HepG2 (cell line): ENCODE results near the gene KIAA0232. TPM values are rescaled to one million over a fixed set of nuclear protein-coding genes. Genes with fewer than 3 reads are reported as not detected.

Experiments
- ATAC-seq: fragments of 200-7000 bp; cut with Tn5 transposase; 3 replicates; pipeline ENCODE4 v1.9.1; 2020; ENCODE audit warnings: mild to moderate bottlenecking, moderate library complexity
- BruUV-seq: library from RNA; stranded (reverse); fragments of 400-500 nt; replicated peaks from 2 replicates; lab custom pipeline; 2021; lab: Mats Ljungman, UMichigan
- CTCF ChIA-PET: fragments of 300-600 bp; formaldehyde crosslinking; extraction: SDS; loops from one replicate; lab custom pipeline; 2021; ENCODE audit warnings: low total read pairs, inconsistent platforms, low intra/inter-chr PET ratio; lab: Yijun Ruan, JAX
- POLR2A ChIA-PET: fragments of 350-600 bp; sonication (Branson Sonifier 250); formaldehyde crosslinking; loops from one replicate; lab custom pipeline; 2020; ENCODE audit warnings: antibody characterized with exemption, inconsistent platforms; lab: Yijun Ruan, JAX
- DNase-seq: peaks from one replicate; pipeline ENCODE4 v3.0.0-alpha.2; 2015; ENCODE audit warnings: low spot score
- FAIRE-seq: peaks from 3 replicates; lab custom pipeline; 2011; peaks lifted over from hg19 to GRCh38; lab: Jason Lieb, UNC
- H2AFZ ChIP-seq: one replicate; pipeline ENCODE4 v1.6.1; 2011; ENCODE audit warnings: low read length, inconsistent platforms
- H3K27ac ChIP-seq: fragments of 300-600 bp; 3 replicates; pipeline ENCODE4 v1.8.0; 2011; ENCODE audit warnings: mixed run types, mild to moderate bottlenecking, mixed read lengths, low read length, inconsistent platforms; ENCODE audit not compliant: insufficient read depth; ENCODE audit errors: extremely low read length
- H3K27me3 ChIP-seq, 2 experiments: fragments of 200-600 bp in 1 of 2; 2 replicates in 1 of 2; 3 replicates in 1 of 2; pipeline versions ENCODE4 v1.6.0 to v1.8.0; 2011; ENCODE audit warnings: low read length in 2 of 2, mild to moderate bottlenecking in 2 of 2, moderate library complexity in 2 of 2, inconsistent platforms in 1 of 2; ENCODE audit not compliant: insufficient read depth in 2 of 2, control insufficient read depth in 1 of 2
- H3K36me3 ChIP-seq, 2 experiments: fragments of 200-600 bp in 1 of 2; replicated peaks in 1 of 2; 2 replicates in 1 of 2; 3 replicates in 1 of 2; pipeline versions ENCODE4 v1.5.1 to v1.8.0; 2011; ENCODE audit warnings: low read length in 2 of 2, inconsistent platforms in 1 of 2; ENCODE audit not compliant: insufficient read depth in 2 of 2, control insufficient read depth in 1 of 2
- H3K4me1 ChIP-seq: 2 replicates; pipeline ENCODE4 v1.5.1; 2012; ENCODE audit warnings: low read length, inconsistent platforms; ENCODE audit not compliant: insufficient read depth
- H3K4me2 ChIP-seq: 2 replicates; pipeline ENCODE4 v1.6.0; 2011; ENCODE audit warnings: low read depth, low read length, inconsistent platforms
- H3K4me3 ChIP-seq, 3 experiments: fragments of 200-600 bp in 1 of 3; sonication (generic), shearing (Covaris generic) in 1 of 3; replicated peaks in 1 of 3; 2 replicates each; pipeline ENCODE4 v1.5.1; 2011 to 2016; ENCODE audit warnings: low read length in 3 of 3, inconsistent platforms in 2 of 3, low read depth in 2 of 3, mild to moderate bottlenecking in 2 of 3, control low read depth in 1 of 3, mixed read lengths in 1 of 3; ENCODE audit not compliant: insufficient read depth in 1 of 3
- H3K79me2 ChIP-seq: one replicate; pipeline ENCODE4 v1.6.1; 2011; ENCODE audit warnings: low read length, inconsistent platforms; ENCODE audit not compliant: insufficient read depth
- H3K9ac ChIP-seq: 2 replicates; pipeline ENCODE4 v1.6.0; 2011; ENCODE audit warnings: mild to moderate bottlenecking, low read depth, low read length, inconsistent platforms; ENCODE audit not compliant: insufficient read depth
- H3K9me3 ChIP-seq: 2 replicates; pipeline ENCODE4 v1.5.1; 2012; ENCODE audit warnings: mild to moderate bottlenecking, low read length
- H4K20me1 ChIP-seq: 2 replicates; pipeline ENCODE4 v1.6.0; 2011; ENCODE audit warnings: inconsistent platforms, mild to moderate bottlenecking, low read length, moderate library complexity; ENCODE audit not compliant: insufficient read depth
- CAMTA2 ChIP-seq: sonication (generic); formaldehyde crosslinking; IDR thresholded peaks from 2 replicates; pipeline ENCODE4 v1.4.0; 2020; ENCODE audit warnings: mild to moderate bottlenecking, missing genetic modification reagents, borderline replicate concordance
- MTA3 ChIP-seq: sonication (generic); formaldehyde crosslinking; IDR thresholded peaks from 2 replicates; pipeline ENCODE4 v1.4.0; 2020; ENCODE audit warnings: missing genetic modification reagents
- NFYC ChIP-seq: IDR thresholded peaks from 2 replicates; pipeline ENCODE4 v1.6.1; 2016; ENCODE audit warnings: missing genetic modification reagents, missing compliant biosample characterization
- REPIN1 ChIP-seq: sonication (generic); formaldehyde crosslinking; IDR thresholded peaks from 2 replicates; pipeline ENCODE4 v1.8.0; 2022; ENCODE audit warnings: missing genetic modification reagents, low read depth, mild to moderate bottlenecking, borderline replicate concordance
- SALL2 ChIP-seq: sonication (generic); formaldehyde crosslinking; IDR thresholded peaks from 2 replicates; pipeline ENCODE4 v1.8.1; 2023; ENCODE audit warnings: mild to moderate bottlenecking, missing genetic modification reagents, inconsistent platforms
- SNAI1 ChIP-seq: sonication (generic); formaldehyde crosslinking; IDR thresholded peaks from 2 replicates; pipeline ENCODE4 v1.5.0; 2020; ENCODE audit warnings: mild to moderate bottlenecking, missing genetic modification reagents, borderline replicate concordance
- SOX6 ChIP-seq, 2 experiments: fragments of 450-650 bp in 1 of 2; sonication (generic) in 1 of 2; formaldehyde crosslinking in 1 of 2; IDR thresholded peaks; 2 replicates each; pipeline versions ENCODE4 v1.4.0 to v1.6.1; 2017 to 2020; ENCODE audit warnings: antibody characterized with exemption in 1 of 2, mild to moderate bottlenecking in 1 of 2, missing genetic modification reagents in 1 of 2
- TFAP4 ChIP-seq: sonication (generic); IDR thresholded peaks from 2 replicates; pipeline ENCODE4 v1.6.1; 2016; ENCODE audit warnings: low read depth, borderline replicate concordance
- YEATS4 ChIP-seq: sonication (generic); formaldehyde crosslinking; IDR thresholded peaks from 2 replicates; pipeline ENCODE4 v1.4.0; 2020; ENCODE audit warnings: missing genetic modification reagents, borderline replicate concordance
- ZFX ChIP-seq: sonication (generic); formaldehyde crosslinking; IDR thresholded peaks from 2 replicates; pipeline ENCODE4 v1.4.0; 2020; ENCODE audit warnings: mild to moderate bottlenecking, low read depth, missing genetic modification reagents, moderate library complexity
- ZFY ChIP-seq: sonication (generic); formaldehyde crosslinking; IDR thresholded peaks from 2 replicates; pipeline ENCODE4 v1.4.0; 2020; ENCODE audit warnings: missing genetic modification reagents
- ZMYM3 ChIP-seq: sonication (generic); formaldehyde crosslinking; IDR thresholded peaks from 2 replicates; pipeline ENCODE4 v1.5.1; 2020; ENCODE audit warnings: mild to moderate bottlenecking, missing genetic modification reagents
- ZNF138 ChIP-seq: sonication (generic); formaldehyde crosslinking; IDR thresholded peaks from 2 replicates; pipeline ENCODE4 v1.5.0; 2020; ENCODE audit warnings: mild to moderate bottlenecking, low read depth, missing genetic modification reagents
- ZNF567 ChIP-seq: sonication (generic); formaldehyde crosslinking; IDR thresholded peaks from 2 replicates; pipeline ENCODE4 v1.8.1; 2023; ENCODE audit warnings: mild to moderate bottlenecking, missing genetic modification reagents, borderline replicate concordance
- ZNF619 ChIP-seq: sonication (generic); formaldehyde crosslinking; IDR thresholded peaks from 2 replicates; pipeline ENCODE4 v1.4.0; 2020; ENCODE audit warnings: mild to moderate bottlenecking, missing genetic modification reagents
- ZNF782 ChIP-seq: sonication (generic); formaldehyde crosslinking; IDR thresholded peaks from 2 replicates; pipeline ENCODE4 v1.4.0; 2020; ENCODE audit warnings: missing genetic modification reagents, mild to moderate bottlenecking, borderline replicate concordance
- ZNF83 ChIP-seq: sonication (generic); formaldehyde crosslinking; IDR thresholded peaks from 2 replicates; pipeline ENCODE4 v1.4.0; 2020; ENCODE audit warnings: missing genetic modification reagents, mild to moderate bottlenecking, borderline replicate concordance
- WGBS: methylation state at CpG from one replicate; pipeline ENCODE4 v1.1.6; 2017; ENCODE audit warnings: low lambda C conversion rate; 5-methylcytosine and 5-hydroxymethylcytosine counted together
- in situ Hi-C: cut with HindIII; loops from 2 replicates; pipeline ENCODE4 v1.10.0; 2017; ENCODE audit warnings: low pct_unique_long_range_greater_than_20kb; ENCODE audit not compliant: extremely low pct_ligation_motif_present
- intact Hi-C: fragments of 100-400 bp; cut with micrococcal nuclease; formaldehyde crosslinking; loops from one replicate; pipeline ENCODE4 v1.10.0; 2022; ENCODE audit not compliant: unreplicated experiment
- polyA plus RNA-seq, 8 experiments: library from polyadenylated mRNA; depleted of rRNA in 3 of 8; stranded (reverse) in 7 of 8; unstranded in 1 of 8; fragments of >200 nt; fragmentation: Illumina TruSeq in 4 of 8; extraction: Trizol in 4 of 8; gene quantifications; 2 replicates each; pipeline versions ENCODE4 v1.2.1 to v1.2.3, GENCODE V29; 2011 to 2016; ENCODE audit warnings: low read depth in 4 of 8, missing spikeins in 1 of 8, mixed read lengths in 1 of 8; ENCODE audit not compliant: insufficient read depth in 1 of 8
- total RNA-seq, 5 experiments: library from RNA; depleted of rRNA; stranded (reverse); fragments of >200 nt; fragmentation: Illumina TruSeq; extraction: Trizol; gene quantifications; 2 replicates each; pipeline ENCODE4 v1.2.3, GENCODE V29; 2016; ENCODE audit warnings: low read depth in 1 of 5
- TF ChIP-seq, protein P1 (sequence below): sonication (generic); formaldehyde crosslinking; conservative IDR thresholded peaks from 2 replicates; pipeline ENCODE4 v1.8.1; 2023; ENCODE audit warnings: missing genetic modification reagents

KIAA0232 gene
- total and polyA plus RNA-seq, 2 of the 13 experiments (the other 11 are each of a cell fraction or from before 2014, with no cell fraction given): 7.8 to 17.1 TPM

DNA sequence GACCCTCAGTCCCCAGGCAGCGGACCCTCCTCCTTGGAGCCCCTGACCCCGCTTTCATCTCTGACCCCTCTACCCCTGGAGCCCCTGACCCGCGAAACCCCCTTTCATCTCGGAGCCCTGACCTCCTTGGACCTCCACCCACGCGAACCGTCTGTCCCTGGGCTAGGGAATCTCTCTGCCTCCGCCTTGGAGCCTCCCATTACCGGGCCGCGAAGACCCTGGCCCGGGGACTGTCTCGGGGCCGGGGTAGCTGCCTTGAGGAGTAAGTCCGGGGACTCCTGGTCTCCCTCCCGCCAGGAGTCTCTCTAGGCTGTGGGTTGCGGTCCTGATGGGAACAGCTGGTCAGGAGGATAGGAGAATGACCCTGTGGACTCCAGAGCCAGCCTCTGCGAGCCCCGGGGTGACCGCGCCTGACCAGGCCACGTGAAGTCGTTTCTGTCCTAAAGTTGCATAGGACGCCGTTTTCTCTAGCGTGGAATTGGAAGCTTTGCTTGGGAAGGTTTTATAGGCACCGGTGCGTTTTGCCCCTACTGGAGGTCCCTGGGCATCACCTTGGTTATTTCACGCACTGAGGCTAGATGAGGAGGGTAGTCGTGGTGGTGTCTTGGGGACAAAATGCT is 127.9 kb downstream of the KIAA0232 start (continued):
- no peak for TF ChIP-seq ZNF83 (CRISPR knock-in tag)
- no peak for TF ChIP-seq ZNF782 (CRISPR knock-in tag)
- no peak for TF ChIP-seq ZNF138 (CRISPR knock-in tag)
- 0 out of 2 replicates have a peak, but pooled peaks have one; percentile 13 for TF ChIP-seq ZNF567 (CRISPR knock-in tag)
- no peak for TF ChIP-seq MTA3 (CRISPR knock-in tag)
- TF ChIP-seq NFYC: no peak
- peak; percentile 23; the same call in 1 of the 2 replicates for TF ChIP-seq ZNF619 (CRISPR knock-in tag)
- TF ChIP-seq, protein P1, sequence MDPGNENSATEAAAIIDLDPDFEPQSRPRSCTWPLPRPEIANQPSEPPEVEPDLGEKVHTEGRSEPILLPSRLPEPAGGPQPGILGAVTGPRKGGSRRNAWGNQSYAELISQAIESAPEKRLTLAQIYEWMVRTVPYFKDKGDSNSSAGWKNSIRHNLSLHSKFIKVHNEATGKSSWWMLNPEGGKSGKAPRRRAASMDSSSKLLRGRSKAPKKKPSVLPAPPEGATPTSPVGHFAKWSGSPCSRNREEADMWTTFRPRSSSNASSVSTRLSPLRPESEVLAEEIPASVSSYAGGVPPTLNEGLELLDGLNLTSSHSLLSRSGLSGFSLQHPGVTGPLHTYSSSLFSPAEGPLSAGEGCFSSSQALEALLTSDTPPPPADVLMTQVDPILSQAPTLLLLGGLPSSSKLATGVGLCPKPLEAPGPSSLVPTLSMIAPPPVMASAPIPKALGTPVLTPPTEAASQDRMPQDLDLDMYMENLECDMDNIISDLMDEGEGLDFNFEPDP (CRISPR knock-in tag): no peak

GRCh38 chr4:6910960-6911874 is 128.7 kb downstream of the KIAA0232 start:
- FAIRE-seq (no peak), DNase-seq (no peak), ATAC-seq (peak; percentile 17)
- Histone ChIP-seq H3K9ac (peak overlapping the region; percentile 87), H3K4me2 (peak overlapping the region; percentile 96), H3K27me3 (no peaks in the 10 kb centered on the region; a peak in 1 of 5 replicates), H3K36me3 (no peaks in the 10 kb centered on the region), H2AFZ (no peak overlapping the region), H3K27ac (peak overlapping the region; percentile 73), H3K4me1 (peaks cover 68% of the 10 kb centered on the region), H3K79me2 (peaks cover 62% of the 10 kb centered on the region), H4K20me1 (peaks cover 34% of the 10 kb centered on the region; the same call in 1 of the 2 replicates), H3K4me3 (peak overlapping the region; percentile 63 to 92 (median 83)), H3K9me3 (no peaks in the 10 kb centered on the region)
- CTCF ChIA-PET: interaction anchor here (3.1 kb wide), 1 partner anchor 19 kb away, joined by 12 read pairs; no protein-coding TSS in a partner anchor
- in situ Hi-C loops (no loop called here), intact Hi-C loops (loop anchor here (5.0 kb wide), 1 partner anchor 36 kb away; no protein-coding TSS in a partner anchor)
- BruUV-seq: TSS peak; percentile 43
- 31% methylated on average over 10 of the region's 15 CpGs for WGBS
- POLR2A ChIA-PET: interaction anchor here (0.9 to 11.5 kb wide), 14 partner anchors 9 to 222 kb away, joined by 3 to 215 read pairs (median 4); partner anchors contain the start of gene S100P
- TF ChIP-seq ZFX (CRISPR knock-in tag) (peak; percentile 20; the same call in 1 of the 2 replicates), SALL2 (peak; percentile 33; the same call in 1 of the 2 replicates), YEATS4 (CRISPR knock-in tag) (peak; percentile 22; the same call in 1 of the 2 replicates), REPIN1 (CRISPR knock-in tag) (no peak), CAMTA2 (CRISPR knock-in tag) (0 out of 2 replicates have a peak, but pooled peaks have one; percentile 41), SOX6 (IDR thresholded peaks at IDR 0.05) (no peak), SOX6 (CRISPR knock-in tag; IDR thresholded peaks at IDR 0.05) (0 out of 2 replicates have a peak, but pooled peaks have one; percentile 22), ZFY (0 out of 2 replicates have a peak, but pooled peaks have one; percentile 15), SNAI1 (CRISPR knock-in tag) (no peak), ZMYM3 (CRISPR knock-in tag) (peak; percentile 60; the same call in 1 of the 2 replicates), TFAP4 (peak; percentile 22; the same call in 1 of the 2 replicates)
